AG04450 (cell line): ENCODE results near the gene KRTAP21-1. TPM values are rescaled to one million over a fixed set of nuclear protein-coding genes. Genes with fewer than 3 reads are reported as not detected.

Experiments
- CTCF ChIA-PET: fragments of 300-600, 350-600 bp; formaldehyde crosslinking; extraction: SDS; loops from one replicate; lab custom pipeline; 2022; ENCODE audit warnings: antibody characterized with exemption, inconsistent platforms; lab: Charles Lee
- POLR2A ChIA-PET: fragments of 350-600 bp; formaldehyde crosslinking; extraction: SDS; loops from one replicate; lab custom pipeline; 2021; ENCODE audit warnings: antibody characterized with exemption, inconsistent platforms; lab: Yijun Ruan, JAX
- DNase-seq: peaks from one replicate; pipeline ENCODE4 v3.0.0-alpha.2; 2011; ENCODE audit warnings: low read depth, low spot score
- H3K27ac ChIP-seq: one replicate; pipeline ENCODE4 v1.5.1; 2012; ENCODE audit warnings: low read depth, low read length, control low read depth
- H3K27me3 ChIP-seq: one replicate; pipeline ENCODE4 v1.6.0; 2012; ENCODE audit warnings: low read length; ENCODE audit not compliant: control insufficient read depth, insufficient read depth
- H3K4me3 ChIP-seq: 2 replicates; pipeline ENCODE4 v1.5.1; 2011; ENCODE audit warnings: mild to moderate bottlenecking, low read depth, low read length, control low read depth
- H3K9me3 ChIP-seq: 2 replicates; pipeline ENCODE4 v1.5.1; 2012; ENCODE audit warnings: low read length; ENCODE audit not compliant: control insufficient read depth, insufficient read depth
- polyA plus RNA-seq: library from polyadenylated mRNA; depleted of rRNA; stranded (reverse); fragments of >200 nt; gene quantifications from 2 replicates; pipeline ENCODE4 v1.2.3, GENCODE V29; 2011; rRNA removed
- small RNA-seq: library from RNA; depleted of rRNA; stranded (forward); fragments of <200 nt; gene quantifications from one replicate; pipeline ENCODE3, GENCODE V24; 2012; ENCODE audit warnings: low read depth; ENCODE audit not compliant: insufficient read length
- TF ChIP-seq, protein P1 (sequence below): IDR thresholded peaks from 2 replicates; pipeline ENCODE4 v1.5.1; 2011; ENCODE audit warnings: low read depth, low read length, control low read depth, inconsistent platforms

The KRTAP21-1 gene
- polyA plus RNA-seq, 1 experiment, result not detected

DNA sequence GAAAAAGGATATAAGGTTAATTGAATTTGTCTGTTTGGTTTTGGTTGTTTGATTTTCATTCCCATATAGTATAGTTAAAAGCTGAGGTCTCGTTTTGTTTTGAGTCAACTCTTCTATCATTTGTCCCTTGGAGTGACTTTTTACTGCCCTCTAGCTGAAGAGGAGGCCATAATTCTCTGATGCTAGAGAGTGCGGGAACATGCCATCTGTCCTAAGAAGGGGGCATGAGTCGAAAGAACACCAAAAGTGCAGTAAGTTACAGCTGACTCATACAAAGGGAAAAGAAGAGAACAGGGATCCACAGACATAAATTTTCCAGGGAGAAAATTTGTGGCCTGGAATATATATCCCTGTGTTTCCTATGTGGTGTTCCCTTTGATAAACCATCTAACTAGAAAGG is 40.8 kb downstream of the KRTAP21-1 start:
- peaks cover 6% of the 10 kb centered on the region for H3K9me3 ChIP-seq
- H3K27ac ChIP-seq, result no peak overlapping the region
- H3K4me3 ChIP-seq, result no peak overlapping the region
- ChIA-PET POLR2A (no interaction called here), CTCF (interaction anchor here (0.9 kb wide), 1 partner anchor 385 kb away, joined by 3 read pairs; no protein-coding TSS in a partner anchor)
- no peaks in the 10 kb centered on the region for H3K27me3 ChIP-seq
- no peak for DNase-seq
- TF ChIP-seq, protein P1, sequence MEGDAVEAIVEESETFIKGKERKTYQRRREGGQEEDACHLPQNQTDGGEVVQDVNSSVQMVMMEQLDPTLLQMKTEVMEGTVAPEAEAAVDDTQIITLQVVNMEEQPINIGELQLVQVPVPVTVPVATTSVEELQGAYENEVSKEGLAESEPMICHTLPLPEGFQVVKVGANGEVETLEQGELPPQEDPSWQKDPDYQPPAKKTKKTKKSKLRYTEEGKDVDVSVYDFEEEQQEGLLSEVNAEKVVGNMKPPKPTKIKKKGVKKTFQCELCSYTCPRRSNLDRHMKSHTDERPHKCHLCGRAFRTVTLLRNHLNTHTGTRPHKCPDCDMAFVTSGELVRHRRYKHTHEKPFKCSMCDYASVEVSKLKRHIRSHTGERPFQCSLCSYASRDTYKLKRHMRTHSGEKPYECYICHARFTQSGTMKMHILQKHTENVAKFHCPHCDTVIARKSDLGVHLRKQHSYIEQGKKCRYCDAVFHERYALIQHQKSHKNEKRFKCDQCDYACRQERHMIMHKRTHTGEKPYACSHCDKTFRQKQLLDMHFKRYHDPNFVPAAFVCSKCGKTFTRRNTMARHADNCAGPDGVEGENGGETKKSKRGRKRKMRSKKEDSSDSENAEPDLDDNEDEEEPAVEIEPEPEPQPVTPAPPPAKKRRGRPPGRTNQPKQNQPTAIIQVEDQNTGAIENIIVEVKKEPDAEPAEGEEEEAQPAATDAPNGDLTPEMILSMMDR, result no peak

DNA sequence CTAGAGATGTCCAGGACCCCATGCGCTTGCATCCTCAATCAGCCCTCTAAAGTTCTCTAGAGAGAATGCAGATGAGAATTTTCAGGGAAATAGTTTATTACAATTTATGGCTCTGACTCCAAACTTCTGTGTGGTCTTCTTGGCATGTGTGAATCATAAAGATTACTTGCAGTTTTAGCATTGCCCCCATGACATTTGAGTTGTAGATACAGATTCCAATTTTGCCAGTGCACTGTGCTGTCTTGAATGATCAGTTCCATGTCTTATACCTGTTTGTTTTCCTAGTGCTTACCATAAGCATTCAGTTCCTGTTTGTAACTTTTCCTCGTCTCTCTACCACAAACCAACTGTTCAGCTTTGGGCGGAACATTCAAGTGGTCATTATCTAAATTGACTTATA is 41.5 kb downstream of the KRTAP21-1 start:
- H3K4me3 ChIP-seq, result no peak overlapping the region
- no peaks in the 10 kb centered on the region for H3K27me3 ChIP-seq
- ChIA-PET CTCF (interaction anchor here (0.9 kb wide), 1 partner anchor 385 kb away, joined by 3 read pairs; no protein-coding TSS in a partner anchor), POLR2A (no interaction called here)
- H3K9me3 ChIP-seq, result peaks cover 6% of the 10 kb centered on the region
- TF ChIP-seq, protein P1, result no peak
- no peak overlapping the region for H3K27ac ChIP-seq
- no peak for DNase-seq

DNA sequence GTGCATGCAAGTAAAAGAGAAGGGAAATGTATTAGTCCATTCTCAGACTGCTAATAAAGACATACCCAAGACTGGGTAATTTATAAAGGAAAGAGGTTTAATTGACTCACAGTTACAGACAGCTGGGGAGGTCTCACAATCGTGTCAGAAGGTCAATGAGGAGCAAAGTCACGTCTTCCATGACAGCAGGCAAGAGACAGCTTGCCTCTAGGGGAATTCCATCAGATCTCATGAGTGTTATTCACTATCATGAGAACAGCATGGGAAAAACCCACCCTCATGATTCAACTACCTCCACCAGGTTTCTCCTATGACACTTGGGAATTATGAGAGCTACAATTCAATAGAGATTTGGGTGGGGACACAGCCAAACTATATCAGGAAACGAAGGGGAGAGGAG is 44.7 kb downstream of the KRTAP21-1 start:
- CTCF ChIA-PET, result no interaction called here
- DNase-seq, result no peak
- Histone ChIP-seq H3K9me3 (peaks cover 6% of the 10 kb centered on the region), H3K27me3 (no peaks in the 10 kb centered on the region), H3K27ac (no peak overlapping the region), H3K4me3 (no peak overlapping the region)
- TF ChIP-seq, protein P1, result no peak
- POLR2A ChIA-PET, result no interaction called here

DNA sequence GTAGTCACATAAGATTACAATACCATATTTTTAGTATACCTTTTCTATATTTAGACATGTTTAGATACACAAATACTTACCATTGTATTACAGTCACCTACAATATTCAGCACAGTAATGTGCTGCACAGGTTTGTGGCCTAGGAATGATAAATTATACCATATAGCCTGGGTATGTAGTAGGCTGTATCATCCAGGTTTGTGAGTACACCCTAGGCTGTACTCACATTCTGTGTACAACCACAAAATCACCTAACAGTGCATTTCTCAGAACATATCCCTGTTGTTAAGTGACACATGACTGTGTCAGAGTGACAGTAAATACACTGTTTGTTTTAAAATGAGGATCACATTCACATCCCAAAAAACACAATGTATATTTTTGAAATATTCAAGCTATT is 47.8 kb downstream of the KRTAP21-1 start:
- no peak overlapping the region for H3K4me3 ChIP-seq
- no peaks in the 10 kb centered on the region for H3K27me3 ChIP-seq
- H3K27ac ChIP-seq, result no peak overlapping the region
- TF ChIP-seq, protein P1, result no peak
- ChIA-PET CTCF (no interaction called here), POLR2A (no interaction called here)
- no peak for DNase-seq
- peaks cover 6% of the 10 kb centered on the region for H3K9me3 ChIP-seq

Small RNAs within 50 kb of the gene (small RNA-seq; reads per million reads assigned to genes)
- gene AP000244.1, result not detected
- gene KRTAP21-3, result not detected
- gene KRTAP8-2P, result not detected

Other genes with a start within 250 kb of the KRTAP21-1 start
- gene KRTAP19-6, start 213.6 kb downstream of the KRTAP21-1 start, polyA plus RNA-seq, result not detected in 2 replicates
- not detected in 2 replicates for gene KRTAP19-7, start 194.1 kb downstream of the KRTAP21-1 start, polyA plus RNA-seq
- gene KRTAP22-2, start 165.0 kb downstream of the KRTAP21-1 start, polyA plus RNA-seq, result not detected in 2 replicates
- gene KRTAP6-3, start 163.0 kb downstream of the KRTAP21-1 start, polyA plus RNA-seq, result not detected in 2 replicates
- not detected in 2 replicates for gene KRTAP6-2, start 156.5 kb downstream of the KRTAP21-1 start, polyA plus RNA-seq
- gene KRTAP22-1, start 154.3 kb downstream of the KRTAP21-1 start, polyA plus RNA-seq, result not detected in 2 replicates
- not detected in 2 replicates for gene KRTAP6-1, start 141.5 kb downstream of the KRTAP21-1 start, polyA plus RNA-seq
- gene KRTAP20-1, start 139.0 kb downstream of the KRTAP21-1 start, polyA plus RNA-seq, result not detected in 2 replicates
- gene KRTAP20-4, start 134.8 kb downstream of the KRTAP21-1 start, polyA plus RNA-seq, result not detected in 2 replicates
- gene KRTAP20-2, start 120.2 kb downstream of the KRTAP21-1 start, polyA plus RNA-seq, result not detected in 2 replicates
- gene KRTAP20-3, start 112.6 kb downstream of the KRTAP21-1 start, polyA plus RNA-seq, result not detected in 2 replicates
- gene KRTAP21-3, start 36.7 kb downstream of the KRTAP21-1 start, polyA plus RNA-seq, result not detected in 2 replicates
- gene KRTAP21-2, start 8.2 kb downstream of the KRTAP21-1 start, polyA plus RNA-seq, result not detected in 2 replicates
- not detected in 2 replicates for gene KRTAP8-1, start 57.8 kb upstream of the KRTAP21-1 start, polyA plus RNA-seq
- not detected in 2 replicates for gene KRTAP7-1, start 74.3 kb upstream of the KRTAP21-1 start, polyA plus RNA-seq
- gene KRTAP11-1, start 126.2 kb upstream of the KRTAP21-1 start, polyA plus RNA-seq, result not detected in 2 replicates